ENCODE measurements around the gene STAU1.
"Not testable (repeated sequence)": the region's sequence is repeated elsewhere in the genome, so short reads cannot be mapped to it uniquely, and the experiment has no call there.

The STAU1 gene

DNA sequence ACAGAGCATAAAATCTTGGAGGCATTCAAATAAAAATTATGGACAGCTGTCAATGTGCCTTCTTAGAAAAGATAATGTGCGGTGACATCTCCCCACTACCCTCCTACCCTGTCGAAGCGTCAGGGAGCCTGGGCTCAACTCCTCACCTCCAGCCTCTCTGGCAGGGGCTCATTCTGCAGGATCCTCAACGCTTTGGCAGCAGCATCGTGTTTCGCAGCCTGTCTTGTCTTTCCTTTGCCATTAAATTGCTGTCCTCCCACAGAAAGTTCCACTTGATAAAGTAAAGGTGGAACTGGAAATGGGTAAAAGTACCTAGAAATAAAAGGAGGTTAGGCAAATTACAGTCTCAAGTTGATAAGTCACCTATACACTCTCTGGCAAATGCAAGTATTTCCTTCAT, 36.7 kb downstream of the STAU1 start:
- Histone ChIP-seq H3K9me3 (ENCODE audit: control insufficient read depth, low read length) (no peaks in the 10 kb centered on the region), H3K4me1 (ENCODE audit: control insufficient read depth, insufficient read depth, low read length, poor library complexity, severe bottlenecking) (no peaks in the 10 kb centered on the region), H3K27me3 (replicated peaks; ENCODE audit: control insufficient read depth, insufficient read depth, low read length, poor library complexity, severe bottlenecking) (no peaks in the 10 kb centered on the region), H3K4me3 (ENCODE audit: insufficient read depth, low read depth, low read length, poor library complexity, severe bottlenecking) (no peak overlapping the region), H3K27ac (ENCODE audit: insufficient read depth, low read length, poor library complexity, severe bottlenecking) (no peak overlapping the region), H3K36me3 (ENCODE audit: control insufficient read depth, insufficient read depth, low read length) (peaks cover 41% of the 10 kb centered on the region)
- DNase-seq: no peak

DNA sequence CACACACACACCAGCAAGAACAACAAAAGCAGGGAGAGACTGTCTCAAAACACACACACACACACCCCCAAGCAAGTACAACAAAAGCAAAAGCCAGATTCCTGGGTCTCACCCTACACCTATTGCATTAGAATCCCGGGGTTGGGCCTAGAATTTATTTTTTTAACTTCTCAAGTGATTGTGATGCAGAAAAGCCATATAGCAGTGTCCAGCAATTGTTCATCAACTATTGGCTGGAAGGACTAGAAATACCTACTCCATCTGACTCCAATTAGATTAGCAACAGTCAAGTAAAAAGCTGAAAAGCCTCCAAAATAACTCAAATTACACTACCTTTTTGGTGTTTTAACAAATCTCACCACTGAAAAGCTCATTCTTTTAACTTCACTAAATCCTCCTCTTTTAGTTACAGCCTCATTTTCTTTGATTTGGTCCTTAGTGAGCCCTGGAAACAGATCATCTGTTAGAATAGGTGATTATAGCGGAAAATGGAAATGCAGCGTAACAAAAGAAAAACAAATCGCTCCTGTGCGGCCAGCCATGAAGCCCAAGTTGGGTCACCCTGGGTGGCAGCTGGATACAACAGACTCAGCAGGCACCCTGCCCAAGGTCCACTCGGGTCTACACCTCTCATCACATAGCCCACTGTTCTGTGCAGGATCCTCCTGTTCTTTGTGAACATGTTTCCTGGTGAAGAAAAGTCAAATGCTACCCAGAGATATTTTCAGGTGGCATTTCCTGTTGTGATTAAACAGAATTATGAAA, 38.7 kb downstream of the STAU1 start:
- H3K27me3 ChIP-seq (replicated peaks; ENCODE audit: control insufficient read depth, insufficient read depth, low read length, poor library complexity, severe bottlenecking): no peaks in the 10 kb centered on the region
- peaks cover 41% of the 10 kb centered on the region for H3K36me3 ChIP-seq (ENCODE audit: control insufficient read depth, insufficient read depth, low read length)
- no peak for DNase-seq

DNA sequence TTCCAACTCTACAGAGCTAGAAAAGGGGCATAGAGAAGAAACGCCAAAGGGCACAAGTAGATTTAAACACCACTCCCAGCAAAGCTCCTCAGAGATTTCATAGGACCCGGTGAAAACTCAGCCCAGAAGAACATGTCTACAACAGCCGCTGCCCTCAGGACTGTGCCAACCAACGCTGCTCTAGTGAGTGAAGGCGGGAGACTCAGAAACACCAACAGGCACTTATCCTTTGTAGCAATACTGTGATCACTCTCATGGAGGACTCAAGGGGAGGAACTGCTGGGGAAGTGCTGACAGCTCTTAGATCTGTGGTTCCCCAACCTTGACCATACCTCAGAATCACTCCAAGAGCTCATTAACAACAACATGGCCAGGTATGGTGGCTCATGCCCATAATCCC, 39.5 kb downstream of the STAU1 start:
- H3K4me3 ChIP-seq (ENCODE audit: insufficient read depth, low read depth, low read length, poor library complexity, severe bottlenecking): no peak overlapping the region
- H3K4me1 ChIP-seq (ENCODE audit: control insufficient read depth, insufficient read depth, low read length, poor library complexity, severe bottlenecking): no peaks in the 10 kb centered on the region
- peaks cover 45% of the 10 kb centered on the region for H3K36me3 ChIP-seq (ENCODE audit: control insufficient read depth, insufficient read depth, low read length)
- DNase-seq: no peak
- no peaks in the 10 kb centered on the region for H3K27me3 ChIP-seq (replicated peaks; ENCODE audit: control insufficient read depth, insufficient read depth, low read length, poor library complexity, severe bottlenecking)
- H3K27ac ChIP-seq (ENCODE audit: insufficient read depth, low read length, poor library complexity, severe bottlenecking): no peak overlapping the region
- no peaks in the 10 kb centered on the region for H3K9me3 ChIP-seq (ENCODE audit: control insufficient read depth, low read length)

More for the DNA sequence above, 38.7 kb downstream of the STAU1 start:
- no peaks in the 10 kb centered on the region for H3K4me1 ChIP-seq (ENCODE audit: control insufficient read depth, insufficient read depth, low read length, poor library complexity, severe bottlenecking)
- no peak overlapping the region for H3K4me3 ChIP-seq (ENCODE audit: insufficient read depth, low read depth, low read length, poor library complexity, severe bottlenecking)
- no peaks in the 10 kb centered on the region for H3K9me3 ChIP-seq (ENCODE audit: control insufficient read depth, low read length)
- no peak overlapping the region for H3K27ac ChIP-seq (ENCODE audit: insufficient read depth, low read length, poor library complexity, severe bottlenecking)

DNA sequence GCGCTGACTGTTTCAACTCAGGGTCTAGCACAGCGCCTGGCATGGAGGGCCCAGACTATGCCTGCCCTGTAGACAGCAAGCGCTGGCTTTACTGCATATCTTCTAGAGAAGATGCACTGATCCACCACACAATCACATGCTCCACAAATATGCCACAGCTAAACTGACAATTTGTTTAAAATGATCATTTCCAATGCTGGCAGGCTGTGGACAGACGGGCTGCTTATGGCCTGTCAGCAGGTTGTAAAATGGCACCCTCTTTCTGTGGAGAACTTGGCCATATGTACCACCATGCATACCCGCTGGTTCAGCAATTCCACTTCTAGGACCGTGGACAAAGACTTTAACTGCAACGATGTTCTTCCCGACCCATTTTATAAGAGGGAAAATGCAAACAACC, 40.8 kb downstream of the STAU1 start:
- no peaks in the 10 kb centered on the region for H3K27me3 ChIP-seq (replicated peaks; ENCODE audit: control insufficient read depth, insufficient read depth, low read length, poor library complexity, severe bottlenecking)
- no peak overlapping the region for H3K4me3 ChIP-seq (ENCODE audit: insufficient read depth, low read depth, low read length, poor library complexity, severe bottlenecking)
- no peaks in the 10 kb centered on the region for H3K9me3 ChIP-seq (ENCODE audit: control insufficient read depth, low read length)
- H3K4me1 ChIP-seq (ENCODE audit: control insufficient read depth, insufficient read depth, low read length, poor library complexity, severe bottlenecking): no peaks in the 10 kb centered on the region
- no peak for DNase-seq
- no peak overlapping the region for H3K27ac ChIP-seq (ENCODE audit: insufficient read depth, low read length, poor library complexity, severe bottlenecking)
- H3K36me3 ChIP-seq (ENCODE audit: control insufficient read depth, insufficient read depth, low read length): peaks cover 48% of the 10 kb centered on the region

DNA sequence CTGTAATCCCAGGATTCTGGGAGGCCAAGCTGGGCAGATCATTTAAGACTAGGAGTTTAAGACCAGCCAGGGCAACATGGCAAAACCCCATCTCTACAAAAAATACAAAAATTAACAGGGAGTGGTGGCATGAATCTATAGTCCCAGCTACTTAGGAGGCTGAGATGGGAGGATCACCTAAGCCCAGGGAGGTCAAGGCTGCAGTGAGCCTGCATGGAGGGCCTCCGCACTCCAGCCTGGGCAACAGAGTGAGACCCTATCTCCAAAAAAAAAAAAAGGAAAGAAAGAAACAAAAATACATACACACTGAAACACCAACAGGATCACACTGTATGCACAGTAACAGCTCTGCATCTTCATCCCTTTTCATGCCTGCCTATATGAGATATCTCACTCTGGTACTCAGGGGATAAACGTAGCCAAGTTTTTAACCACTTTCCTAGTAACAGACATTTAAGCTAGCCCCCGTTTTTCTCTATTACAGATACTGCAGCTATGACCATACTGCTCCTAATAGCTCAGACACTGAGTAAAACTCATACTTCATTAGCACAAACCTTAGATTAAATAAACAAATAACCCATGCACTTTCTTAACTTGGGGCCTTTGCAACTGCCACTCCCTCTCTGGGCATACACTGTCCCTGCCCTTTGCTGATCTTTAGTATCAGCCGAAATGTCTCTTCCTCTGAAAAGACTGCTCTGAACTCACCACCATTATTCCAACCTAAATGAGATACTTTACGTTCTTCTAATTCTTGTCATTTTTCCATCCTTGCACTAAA, 41.5 kb downstream of the STAU1 start:
- no peak overlapping the region for H3K4me3 ChIP-seq (ENCODE audit: insufficient read depth, low read depth, low read length, poor library complexity, severe bottlenecking)
- H3K27ac ChIP-seq (ENCODE audit: insufficient read depth, low read length, poor library complexity, severe bottlenecking): no peak overlapping the region
- H3K36me3 ChIP-seq (ENCODE audit: control insufficient read depth, insufficient read depth, low read length): peaks cover 43% of the 10 kb centered on the region
- DNase-seq: no peak
- no peaks in the 10 kb centered on the region for H3K27me3 ChIP-seq (replicated peaks; ENCODE audit: control insufficient read depth, insufficient read depth, low read length, poor library complexity, severe bottlenecking)
- H3K9me3 ChIP-seq (ENCODE audit: control insufficient read depth, low read length): no peaks in the 10 kb centered on the region
- H3K4me1 ChIP-seq (ENCODE audit: control insufficient read depth, insufficient read depth, low read length, poor library complexity, severe bottlenecking): no peaks in the 10 kb centered on the region

DNA sequence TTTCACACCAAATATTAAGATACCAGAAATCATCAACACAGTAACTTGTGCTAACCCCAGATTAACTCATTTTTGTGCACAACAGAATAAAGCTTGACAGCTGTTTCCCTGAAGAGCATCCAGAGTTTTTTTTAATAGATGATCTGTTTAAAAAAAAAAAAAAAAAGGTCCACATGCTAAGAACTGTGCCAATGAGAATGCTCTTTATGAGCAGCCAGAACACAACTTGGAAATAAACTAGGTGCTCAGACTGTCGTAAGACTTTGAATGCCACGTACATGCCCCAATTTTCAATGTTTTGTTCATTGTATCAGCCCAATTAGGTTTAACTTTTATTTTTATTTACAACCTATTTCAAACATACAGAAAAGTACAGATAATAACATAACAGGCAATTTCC, 47.3 kb downstream of the STAU1 start:
- peaks cover 21% of the 10 kb centered on the region for H3K36me3 ChIP-seq (ENCODE audit: control insufficient read depth, insufficient read depth, low read length)
- no peaks in the 10 kb centered on the region for H3K4me1 ChIP-seq (ENCODE audit: control insufficient read depth, insufficient read depth, low read length, poor library complexity, severe bottlenecking)

DNA sequence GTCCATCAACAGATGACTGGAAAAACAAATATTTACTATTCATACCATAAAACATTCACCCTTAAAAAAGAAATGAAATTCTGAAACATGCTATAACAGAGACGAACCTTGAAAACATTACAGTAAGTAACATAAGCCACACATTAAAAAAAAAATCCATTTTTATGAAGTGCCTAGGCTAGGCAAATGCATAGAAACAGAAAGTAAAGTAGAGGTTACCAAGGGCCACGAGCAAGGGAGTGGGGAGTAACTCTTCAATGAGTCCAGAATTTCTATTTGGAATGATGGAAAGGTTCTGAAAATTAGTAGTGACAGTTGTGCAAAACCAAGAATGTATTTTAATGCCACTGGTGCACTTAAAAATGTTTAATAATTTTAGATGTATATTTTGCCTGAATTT, 47.7 kb downstream of the STAU1 start:
- no peaks in the 10 kb centered on the region for H3K27me3 ChIP-seq (replicated peaks; ENCODE audit: control insufficient read depth, insufficient read depth, low read length, poor library complexity, severe bottlenecking)

More for the DNA sequence above, 47.3 kb downstream of the STAU1 start:
- no peak for DNase-seq
- Histone ChIP-seq H3K27ac (ENCODE audit: insufficient read depth, low read length, poor library complexity, severe bottlenecking) (no peak overlapping the region), H3K4me3 (ENCODE audit: insufficient read depth, low read depth, low read length, poor library complexity, severe bottlenecking) (no peak overlapping the region), H3K9me3 (ENCODE audit: control insufficient read depth, low read length) (no peaks in the 10 kb centered on the region), H3K27me3 (replicated peaks; ENCODE audit: control insufficient read depth, insufficient read depth, low read length, poor library complexity, severe bottlenecking) (no peaks in the 10 kb centered on the region)

DNA sequence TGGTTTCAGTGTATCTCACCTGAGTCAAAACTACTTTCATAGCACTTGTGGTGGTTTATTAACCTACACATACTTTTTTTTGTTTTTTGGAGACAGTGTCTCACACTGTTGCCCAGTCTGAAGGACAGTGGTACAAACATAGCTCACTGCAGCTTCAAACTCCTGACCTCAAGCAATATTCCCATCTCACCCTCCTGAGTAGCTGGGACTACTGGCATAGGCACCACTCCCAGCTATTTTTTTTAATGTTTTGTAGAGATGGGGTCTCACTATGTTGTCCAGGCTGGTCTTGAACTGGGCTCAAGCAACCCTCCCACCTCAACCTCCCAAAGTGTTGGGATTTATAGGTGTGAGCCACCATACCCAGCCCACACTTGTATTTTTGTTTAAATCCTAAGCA, 49.7 kb downstream of the STAU1 start:
- no peak for DNase-seq
- H3K27me3 ChIP-seq (replicated peaks; ENCODE audit: control insufficient read depth, insufficient read depth, low read length, poor library complexity, severe bottlenecking): no peaks in the 10 kb centered on the region
- no peak overlapping the region for H3K4me3 ChIP-seq (ENCODE audit: insufficient read depth, low read depth, low read length, poor library complexity, severe bottlenecking)
- H3K27ac ChIP-seq (ENCODE audit: insufficient read depth, low read length, poor library complexity, severe bottlenecking): no peak overlapping the region
- H3K9me3 ChIP-seq (ENCODE audit: control insufficient read depth, low read length): no peaks in the 10 kb centered on the region
- no peaks in the 10 kb centered on the region for H3K4me1 ChIP-seq (ENCODE audit: control insufficient read depth, insufficient read depth, low read length, poor library complexity, severe bottlenecking)
- peaks cover 32% of the 10 kb centered on the region for H3K36me3 ChIP-seq (ENCODE audit: control insufficient read depth, insufficient read depth, low read length)

More for the DNA sequence above, 47.7 kb downstream of the STAU1 start:
- Histone ChIP-seq H3K36me3 (ENCODE audit: control insufficient read depth, insufficient read depth, low read length) (peaks cover 25% of the 10 kb centered on the region), H3K4me3 (ENCODE audit: insufficient read depth, low read depth, low read length, poor library complexity, severe bottlenecking) (no peak overlapping the region), H3K4me1 (ENCODE audit: control insufficient read depth, insufficient read depth, low read length, poor library complexity, severe bottlenecking) (no peaks in the 10 kb centered on the region), H3K9me3 (ENCODE audit: control insufficient read depth, low read length) (no peaks in the 10 kb centered on the region), H3K27ac (ENCODE audit: insufficient read depth, low read length, poor library complexity, severe bottlenecking) (no peak overlapping the region)
- no peak for DNase-seq

DNA sequence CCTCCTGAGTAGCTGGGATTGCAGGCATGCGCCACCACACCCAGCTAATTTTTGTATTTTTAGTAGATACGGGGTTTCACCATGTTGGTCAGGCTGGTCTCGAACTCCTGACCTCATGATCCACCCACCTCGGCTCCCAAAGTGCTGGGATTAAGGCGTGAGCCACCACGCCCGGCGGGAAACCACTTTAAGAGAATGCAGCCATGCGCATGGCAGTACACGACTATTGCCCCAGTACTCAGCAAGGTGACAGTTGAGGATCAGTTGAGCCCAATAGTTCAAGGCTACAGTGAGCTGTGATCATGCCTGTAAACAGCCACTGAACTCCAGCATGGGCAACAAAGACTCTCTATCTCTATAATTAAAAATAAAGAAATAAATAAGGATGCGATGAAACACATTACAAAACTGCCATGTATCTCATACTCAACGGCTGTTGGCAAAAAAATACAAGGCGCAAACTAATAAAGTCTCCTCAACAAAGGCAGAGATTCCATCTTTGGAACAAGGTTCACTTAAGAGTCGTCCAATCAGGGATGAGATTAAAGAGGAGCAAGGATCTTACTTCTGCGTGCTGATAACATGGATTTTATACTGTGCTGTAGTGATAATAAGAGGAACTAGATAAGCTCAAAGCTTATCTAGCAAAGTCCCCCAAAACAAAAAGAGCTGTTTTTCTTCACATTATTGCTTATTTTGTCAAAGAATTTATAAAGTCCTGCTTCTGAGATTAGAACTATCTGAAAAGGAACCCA, 51.1 kb downstream of the STAU1 start:
- no peaks in the 10 kb centered on the region for H3K9me3 ChIP-seq (ENCODE audit: control insufficient read depth, low read length)
- peaks cover 31% of the 10 kb centered on the region for H3K36me3 ChIP-seq (ENCODE audit: control insufficient read depth, insufficient read depth, low read length)
- no peak for DNase-seq
- H3K27me3 ChIP-seq (replicated peaks; ENCODE audit: control insufficient read depth, insufficient read depth, low read length, poor library complexity, severe bottlenecking): no peaks in the 10 kb centered on the region
- no peak overlapping the region for H3K27ac ChIP-seq (ENCODE audit: insufficient read depth, low read length, poor library complexity, severe bottlenecking)
- H3K4me3 ChIP-seq (ENCODE audit: insufficient read depth, low read depth, low read length, poor library complexity, severe bottlenecking): no peak overlapping the region
- no peaks in the 10 kb centered on the region for H3K4me1 ChIP-seq (ENCODE audit: control insufficient read depth, insufficient read depth, low read length, poor library complexity, severe bottlenecking)

DNA sequence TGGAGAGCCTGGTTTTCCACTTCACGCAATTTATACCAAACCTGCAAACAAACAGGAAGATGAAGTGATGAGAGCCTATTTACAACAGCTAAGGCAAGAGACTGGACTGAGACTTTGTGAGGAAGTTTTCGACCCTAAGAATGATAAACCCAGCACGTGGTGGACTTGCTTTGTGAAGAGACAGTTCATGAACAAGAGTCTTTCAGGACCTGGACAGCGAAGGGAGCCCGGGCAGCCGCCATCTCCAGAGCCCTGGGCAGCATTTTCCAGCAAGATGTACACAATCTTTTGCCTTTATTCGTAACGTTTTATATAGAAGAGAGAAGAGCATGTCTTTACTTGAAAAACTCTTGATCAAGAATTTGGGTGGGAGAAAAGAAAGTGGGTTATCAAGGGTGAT, 53.3 kb downstream of the STAU1 start:
- not testable (repeated sequence) for DNase-seq; H3K27me3 ChIP-seq (replicated peaks; ENCODE audit: control insufficient read depth, insufficient read depth, low read length, poor library complexity, severe bottlenecking); H3K9me3 ChIP-seq (ENCODE audit: control insufficient read depth, low read length); H3K4me3 ChIP-seq (ENCODE audit: insufficient read depth, low read depth, low read length, poor library complexity, severe bottlenecking); H3K27ac ChIP-seq (ENCODE audit: insufficient read depth, low read length, poor library complexity, severe bottlenecking); H3K4me1 ChIP-seq (ENCODE audit: control insufficient read depth, insufficient read depth, low read length, poor library complexity, severe bottlenecking)
- H3K36me3 ChIP-seq (ENCODE audit: control insufficient read depth, insufficient read depth, low read length): peaks cover 37% of the 10 kb centered on the region

Measured in effector memory CD4-positive, alpha-beta T cell (primary cell).